ENCODE measurements around the gene NOTCH2. TPM values are rescaled to one million over a fixed set of nuclear protein-coding genes. Genes with fewer than 3 reads are reported as not detected.

NOTCH2 gene
- total RNA-seq, 1 experiment from 2014 or later = 53.7 TPM

DNA sequence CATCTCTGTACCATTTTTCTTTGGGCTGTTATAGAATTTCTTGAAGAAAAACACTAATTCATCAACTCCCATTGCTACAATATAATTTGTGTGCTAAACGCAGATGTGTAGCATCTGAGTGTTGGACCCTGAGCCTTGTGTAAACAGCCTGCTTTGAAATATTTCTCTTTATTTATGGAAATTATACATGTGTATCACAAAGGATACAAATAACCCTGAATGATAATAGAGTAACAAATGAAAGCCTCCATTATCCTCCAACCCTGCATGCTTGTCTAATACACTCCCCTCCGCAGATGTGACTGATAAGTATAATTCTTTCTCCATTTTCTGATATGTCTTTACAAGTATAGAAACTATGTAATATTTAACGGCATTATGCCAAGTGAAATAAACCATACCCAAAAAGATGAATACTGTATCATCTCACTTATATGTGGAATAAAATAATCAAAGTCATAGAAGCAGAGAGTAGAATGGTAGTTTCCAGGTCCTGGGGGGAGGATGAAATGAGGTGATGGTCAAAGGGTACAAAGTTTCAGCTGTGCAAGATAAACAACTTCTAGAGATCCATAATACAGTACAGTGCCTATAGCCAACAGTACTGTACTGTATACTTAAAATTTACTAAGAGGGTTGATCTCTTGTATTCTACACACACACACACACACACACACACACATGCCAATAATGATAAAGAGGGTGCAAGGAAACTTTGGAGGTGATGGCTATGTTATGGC is 170.3 kb downstream of the NOTCH2 start:
- Histone ChIP-seq H3K56ac (ENCODE audit: insufficient read length, low read depth, low read length) (no peak overlapping the region), H3K9ac (ENCODE audit: extremely low read depth, insufficient read length, low read length) (no peak overlapping the region), H2BK12ac (ENCODE audit: insufficient read length, low read depth, low read length) (no peak overlapping the region), H3K4me2 (ENCODE audit: insufficient read depth, insufficient read length, low read length) (no peak overlapping the region), H4K5ac (ENCODE audit: insufficient read length, low read depth, low read length) (no peak overlapping the region), H3K18ac (ENCODE audit: insufficient read length, low read depth, low read length) (no peak overlapping the region), H4K8ac (replicated peaks; ENCODE audit: insufficient read length, low read depth, low read length) (no peak overlapping the region), H2BK5ac (ENCODE audit: insufficient read length, low read length) (no peak overlapping the region), H2BK120ac (ENCODE audit: low read depth, low read length, poor library complexity, severe bottlenecking) (no peak overlapping the region), H2AFZ (ENCODE audit: low read length) (no peak overlapping the region), H3K23me2 (ENCODE audit: insufficient read length, low read depth, low read length, poor library complexity, severe bottlenecking) (no peaks in the 10 kb centered on the region), H3K79me1 (ENCODE audit: insufficient read depth, low read depth, low read length, poor library complexity, severe bottlenecking) (no peaks in the 10 kb centered on the region), H4K20me1 (ENCODE audit: control insufficient read depth, insufficient read depth, insufficient read length) (no peaks in the 10 kb centered on the region), H3K9me3 (ENCODE audit: control insufficient read depth, low read depth, low read length) (no peaks in the 10 kb centered on the region), H2BK20ac (ENCODE audit: low read depth, low read length, poor library complexity, severe bottlenecking) (no peak overlapping the region), H3K27me3 (ENCODE audit: insufficient read depth, low read length) (no peaks in the 10 kb centered on the region; the same call in 1 of the 2 replicates), H3K4me1 (ENCODE audit: insufficient read depth, low read length) (no peaks in the 10 kb centered on the region), H3T11ph (ENCODE audit: low read length) (no peak overlapping the region), H2AK5ac (ENCODE audit: insufficient read length, low read length) (no peak overlapping the region), H3K27ac (ENCODE audit: insufficient read length, low read depth, low read length) (no peak overlapping the region), H3K14ac (ENCODE audit: insufficient read depth, low read length) (no peak overlapping the region), H3K23ac (ENCODE audit: insufficient read length, low read depth, low read length) (no peak overlapping the region), H4K91ac (ENCODE audit: insufficient read length, low read depth, low read length) (no peak overlapping the region), H3K4ac (ENCODE audit: low read depth, low read length) (no peak overlapping the region), H3K79me2 (ENCODE audit: insufficient read depth, low read length) (no peaks in the 10 kb centered on the region), H2BK15ac (ENCODE audit: low read depth, low read length) (no peak overlapping the region)
- no peak for DNase-seq
- H3K36me3 Mint-ChIP-seq (ENCODE audit: insufficient read depth in 1 of 3, low read depth in 3 of 3) = no peaks in the 10 kb centered on the region
- H3K27me3 Mint-ChIP-seq (ENCODE audit: low read depth) = peaks cover 9% of the 10 kb centered on the region
- H3K4me1 Mint-ChIP-seq = no peaks in the 10 kb centered on the region
- no CpG with 5 or more reads among the region's 3 CpGs for WGBS (ENCODE audit: extremely low coverage, insufficient read length, low lambda C conversion rate)
- no peak overlapping the region for H3K4me3 Mint-ChIP-seq
- H3K9me3 Mint-ChIP-seq = no peaks in the 10 kb centered on the region
- H3K27ac Mint-ChIP-seq = no peak overlapping the region
- TF ChIP-seq, protein P1, sequence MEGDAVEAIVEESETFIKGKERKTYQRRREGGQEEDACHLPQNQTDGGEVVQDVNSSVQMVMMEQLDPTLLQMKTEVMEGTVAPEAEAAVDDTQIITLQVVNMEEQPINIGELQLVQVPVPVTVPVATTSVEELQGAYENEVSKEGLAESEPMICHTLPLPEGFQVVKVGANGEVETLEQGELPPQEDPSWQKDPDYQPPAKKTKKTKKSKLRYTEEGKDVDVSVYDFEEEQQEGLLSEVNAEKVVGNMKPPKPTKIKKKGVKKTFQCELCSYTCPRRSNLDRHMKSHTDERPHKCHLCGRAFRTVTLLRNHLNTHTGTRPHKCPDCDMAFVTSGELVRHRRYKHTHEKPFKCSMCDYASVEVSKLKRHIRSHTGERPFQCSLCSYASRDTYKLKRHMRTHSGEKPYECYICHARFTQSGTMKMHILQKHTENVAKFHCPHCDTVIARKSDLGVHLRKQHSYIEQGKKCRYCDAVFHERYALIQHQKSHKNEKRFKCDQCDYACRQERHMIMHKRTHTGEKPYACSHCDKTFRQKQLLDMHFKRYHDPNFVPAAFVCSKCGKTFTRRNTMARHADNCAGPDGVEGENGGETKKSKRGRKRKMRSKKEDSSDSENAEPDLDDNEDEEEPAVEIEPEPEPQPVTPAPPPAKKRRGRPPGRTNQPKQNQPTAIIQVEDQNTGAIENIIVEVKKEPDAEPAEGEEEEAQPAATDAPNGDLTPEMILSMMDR (conservative IDR thresholded peaks at IDR 0.05) = no peak
